Central memory CD8-positive, alpha-beta T cell (primary cell): Measurements from ENCODE around the gene UNG.
A peak's percentile ranks its signal among the peaks of the same experiment; 100 is the strongest.
"Not testable (repeated sequence)": the region's sequence is repeated elsewhere in the genome, so short reads cannot be mapped to it uniquely, and the experiment has no call there.

Experiments used
- ATAC-seq: fragments of 150-1000 bp; cut with Tn5 transposase; replicated peaks from 2 replicates; pipeline ENCODE4 v1.10.0; 2022; ENCODE audit warnings: mild to moderate bottlenecking, moderate FRiP score, moderate number of reproducible peaks; ENCODE audit not compliant: poor library complexity, severe bottlenecking; ENCODE audit errors: extremely low read depth
- DNase-seq, 2 donors: peaks; one replicate each; pipeline ENCODE4 v3.0.0; 2021; ENCODE audit warnings: low spot score in 2 of 2
- H3K27ac Mint-ChIP-seq: one replicate; pipeline ENCODE4 v1.8.0; 2022; ENCODE audit warnings: low read depth, mild to moderate bottlenecking, moderate library complexity, mixed read lengths
- H3K27me3 Mint-ChIP-seq: one replicate; pipeline ENCODE4 v1.8.0; 2022; ENCODE audit warnings: mixed read lengths
- H3K36me3 Mint-ChIP-seq: one replicate; pipeline ENCODE4 v1.8.0; 2022; ENCODE audit warnings: mild to moderate bottlenecking, moderate library complexity, mixed read lengths; ENCODE audit not compliant: insufficient read depth
- H3K4me1 Mint-ChIP-seq: one replicate; pipeline ENCODE4 v1.8.0; 2022; ENCODE audit warnings: mixed read lengths
- H3K4me3 Mint-ChIP-seq: one replicate; pipeline ENCODE4 v1.8.0; 2022; ENCODE audit warnings: mild to moderate bottlenecking, moderate library complexity, mixed read lengths
- H3K9me3 Mint-ChIP-seq: one replicate; pipeline ENCODE4 v1.8.0; 2022; ENCODE audit warnings: mixed read lengths

UNG gene

GRCh38 chr12:109134186-109134917 lies 37.0 kb downstream of the UNG start:
- Mint-ChIP-seq H3K36me3 (peaks cover 5% of the 10 kb centered on the region), H3K9me3 (no peaks in the 10 kb centered on the region), H3K4me1 (no peaks in the 10 kb centered on the region), H3K27ac (no peak overlapping the region), H3K4me3 (no peak overlapping the region), H3K27me3 (peaks cover 13% of the 10 kb centered on the region)
- DNase-seq (no peak), ATAC-seq (no peak)

GRCh38 chr12:109137055-109137454 lies 39.7 kb downstream of the UNG start:
- Mint-ChIP-seq H3K9me3 (no peaks in the 10 kb centered on the region), H3K36me3 (peaks cover 5% of the 10 kb centered on the region)

GRCh38 chr12:109139360-109139759 lies 42.0 kb downstream of the UNG start:
- Mint-ChIP-seq H3K27me3 (peaks cover 22% of the 10 kb centered on the region), H3K36me3 (peaks cover 3% of the 10 kb centered on the region), H3K4me3 (no peak overlapping the region), H3K4me1 (peaks cover 6% of the 10 kb centered on the region), H3K27ac (no peak overlapping the region), H3K9me3 (no peaks in the 10 kb centered on the region)
- ATAC-seq: no peak
- DNase-seq: no peak

More at GRCh38 chr12:109137055-109137454, 39.7 kb downstream of the UNG start:
- Mint-ChIP-seq H3K4me1 (no peaks in the 10 kb centered on the region), H3K27me3 (peaks cover 22% of the 10 kb centered on the region), H3K27ac (no peak overlapping the region), H3K4me3 (no peak overlapping the region)
- DNase-seq (no peak), ATAC-seq (no peak)

DNA sequence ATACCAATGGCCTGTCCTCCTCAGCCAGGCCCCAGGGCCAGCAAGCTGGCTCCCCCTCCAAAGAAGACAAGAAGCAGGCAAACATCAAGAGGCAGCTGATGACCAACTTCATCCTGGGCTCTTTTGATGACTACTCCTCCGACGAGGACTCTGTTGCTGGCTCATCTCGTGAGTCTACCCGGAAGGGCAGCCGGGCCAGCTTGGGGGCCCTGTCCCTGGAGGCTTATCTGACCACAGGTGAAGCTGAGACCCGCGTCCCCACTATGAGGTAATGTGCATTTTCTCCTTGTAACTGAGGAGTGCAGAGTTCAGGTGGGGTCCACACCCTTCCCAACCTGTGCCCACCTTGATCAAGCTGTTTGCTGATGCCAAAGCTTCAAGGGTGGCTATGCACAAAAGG lies 42.4 kb downstream of the UNG start:
- Mint-ChIP-seq H3K27ac (no peak overlapping the region), H3K4me3 (no peak overlapping the region), H3K27me3 (peaks cover 22% of the 10 kb centered on the region), H3K4me1 (peaks cover 6% of the 10 kb centered on the region), H3K9me3 (no peaks in the 10 kb centered on the region), H3K36me3 (peaks cover 3% of the 10 kb centered on the region)
- ATAC-seq: no peak
- DNase-seq: no peak

DNA sequence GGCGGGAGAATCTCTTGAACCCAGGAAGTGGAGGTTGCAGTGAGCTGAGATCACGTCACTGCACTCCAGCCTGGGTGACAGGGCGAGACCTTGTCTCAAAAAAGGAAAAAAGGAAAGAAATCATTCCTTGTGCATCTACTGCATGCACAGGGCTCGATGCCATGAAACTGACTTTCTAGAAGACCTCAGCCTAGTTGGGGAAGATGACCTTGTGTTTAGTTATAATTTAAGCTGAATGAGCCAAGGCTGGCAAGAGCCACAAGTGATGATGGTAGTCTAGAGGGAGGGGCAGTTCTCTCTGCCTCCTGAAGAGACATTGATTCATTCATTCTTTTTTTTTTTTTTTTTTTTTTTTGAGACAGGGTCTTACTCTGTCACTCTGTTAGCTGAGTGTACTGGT lies 43.2 kb downstream of the UNG start:
- no peaks in the 10 kb centered on the region for H3K9me3 Mint-ChIP-seq
- no peak overlapping the region for H3K27ac Mint-ChIP-seq
- peaks cover 6% of the 10 kb centered on the region for H3K4me1 Mint-ChIP-seq
- peaks cover 22% of the 10 kb centered on the region for H3K27me3 Mint-ChIP-seq
- ATAC-seq: no peak
- no peak overlapping the region for H3K4me3 Mint-ChIP-seq
- DNase-seq: no peak
- H3K36me3 Mint-ChIP-seq: peaks cover 2% of the 10 kb centered on the region

DNA sequence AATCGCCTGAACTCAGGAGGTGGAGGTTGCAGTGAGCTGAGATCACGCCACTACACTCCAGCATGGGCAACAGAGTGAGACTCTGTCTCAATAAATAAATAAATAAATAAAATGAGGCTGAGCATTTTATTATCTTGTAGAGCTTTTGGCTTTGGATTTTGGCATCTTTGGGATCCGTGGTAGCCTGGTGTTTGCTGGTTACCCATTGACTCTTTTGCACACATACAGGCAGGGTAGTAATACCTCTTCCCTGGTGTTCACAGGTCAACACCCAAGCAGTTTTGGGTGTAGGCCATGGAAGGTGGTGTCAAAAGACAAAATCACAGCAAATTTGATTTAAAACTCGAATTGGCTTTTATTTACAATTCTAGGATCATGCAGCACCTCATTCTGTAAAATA lies 46.8 kb downstream of the UNG start:
- no peak overlapping the region for H3K4me3 Mint-ChIP-seq
- H3K27me3 Mint-ChIP-seq: peaks cover 10% of the 10 kb centered on the region
- no peaks in the 10 kb centered on the region for H3K9me3 Mint-ChIP-seq
- ATAC-seq (no peak), DNase-seq (no peak)
- peaks cover 2% of the 10 kb centered on the region for H3K36me3 Mint-ChIP-seq
- no peak overlapping the region for H3K27ac Mint-ChIP-seq
- H3K4me1 Mint-ChIP-seq: peaks cover 6% of the 10 kb centered on the region

- H3K4me1 Mint-ChIP-seq, DNase-seq, H3K36me3 Mint-ChIP-seq, H3K4me3 Mint-ChIP-seq, H3K9me3 Mint-ChIP-seq, H3K27ac Mint-ChIP-seq, H3K27me3 Mint-ChIP-seq, ATAC-seq: not testable (repeated sequence)
These were observed 49.7 kb downstream of the UNG start for GRCh38 chr12:109147126-109147525.

DNA sequence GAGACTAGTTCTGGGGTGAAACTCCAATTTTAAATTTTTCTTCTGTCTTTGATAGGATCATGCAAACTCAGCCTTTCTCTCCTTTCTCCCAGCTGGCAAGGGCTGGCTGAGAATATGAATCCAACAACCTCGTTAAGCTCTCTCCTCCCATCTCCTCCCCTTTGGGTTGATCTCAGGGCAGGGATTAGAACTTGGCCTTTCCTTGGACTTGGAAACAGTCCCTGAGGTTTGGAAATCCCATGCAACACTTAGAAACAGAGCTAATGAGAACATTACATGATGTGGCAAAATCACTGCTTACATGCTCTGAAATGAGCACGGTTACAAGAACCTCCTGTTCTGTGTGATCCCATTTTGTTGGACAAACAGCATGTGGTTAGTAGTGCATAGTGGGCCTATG lies 50.6 kb downstream of the UNG start:
- Mint-ChIP-seq H3K9me3 (no peaks in the 10 kb centered on the region), H3K27ac (no peak overlapping the region), H3K4me3 (no peak overlapping the region), H3K27me3 (no peaks in the 10 kb centered on the region), H3K4me1 (peaks cover 1% of the 10 kb centered on the region), H3K36me3 (peaks cover 2% of the 10 kb centered on the region)
- ATAC-seq (no peak), DNase-seq (no peak)

DNA sequence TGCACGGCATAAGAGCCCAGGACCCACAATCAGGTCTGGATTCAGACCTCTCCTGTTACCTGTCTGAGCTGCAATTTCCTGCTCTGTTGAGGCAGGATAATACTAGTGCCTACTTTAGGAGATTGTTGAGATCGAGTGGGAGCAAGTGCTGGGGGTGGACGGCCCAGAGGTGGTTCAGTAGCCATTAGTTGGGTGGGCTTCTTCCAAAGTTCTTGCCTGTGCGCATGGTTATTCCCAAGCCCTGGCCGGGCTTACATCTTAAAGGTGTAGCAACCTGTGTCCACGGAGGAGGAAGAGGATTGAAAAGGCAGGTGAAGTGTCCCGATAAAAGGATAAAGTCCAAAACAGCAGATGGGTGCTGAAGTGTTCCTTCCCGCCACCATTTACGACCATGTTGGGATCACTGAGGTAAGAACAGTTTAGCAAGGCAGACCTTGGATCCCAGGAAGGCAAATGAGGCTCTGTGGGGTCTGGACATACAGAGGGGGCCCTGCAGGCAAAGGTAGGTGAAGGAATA lies 52.8 kb downstream of the UNG start:
- no peaks in the 10 kb centered on the region for H3K9me3 Mint-ChIP-seq
- DNase-seq: no peak
- H3K27me3 Mint-ChIP-seq: no peaks in the 10 kb centered on the region
- H3K4me1 Mint-ChIP-seq: peaks cover 6% of the 10 kb centered on the region
- no peak overlapping the region for H3K4me3 Mint-ChIP-seq
- H3K27ac Mint-ChIP-seq: no peak overlapping the region
- peaks cover 5% of the 10 kb centered on the region for H3K36me3 Mint-ChIP-seq
- no peak for ATAC-seq

DNA sequence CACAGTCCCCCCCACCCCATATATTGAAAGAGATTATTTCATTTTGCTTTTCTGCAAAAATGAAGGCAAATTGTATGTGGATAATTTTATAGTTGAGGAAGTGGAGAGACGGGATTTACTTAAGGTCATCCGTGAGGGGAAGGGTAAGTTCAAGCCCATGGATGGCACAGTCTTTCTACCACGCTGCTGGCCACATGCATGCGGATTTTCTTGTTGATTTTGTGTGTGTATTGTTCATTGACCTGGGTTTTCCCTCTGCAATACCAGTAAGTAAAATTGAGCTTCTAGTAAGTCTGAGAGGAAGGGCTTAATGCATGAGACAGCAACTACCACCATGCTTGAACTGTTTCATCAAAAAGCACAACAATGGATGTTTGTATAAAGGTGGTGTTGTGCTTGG lies 54.1 kb downstream of the UNG start:
- H3K9me3 Mint-ChIP-seq: no peaks in the 10 kb centered on the region
- H3K4me3 Mint-ChIP-seq: no peak overlapping the region
- peaks cover 11% of the 10 kb centered on the region for H3K4me1 Mint-ChIP-seq
- ATAC-seq (no peak), DNase-seq (no peak)
- H3K36me3 Mint-ChIP-seq: peaks cover 5% of the 10 kb centered on the region
- H3K27ac Mint-ChIP-seq: no peak overlapping the region
- no peaks in the 10 kb centered on the region for H3K27me3 Mint-ChIP-seq

- Mint-ChIP-seq H3K27ac (no peak overlapping the region), H3K27me3 (no peaks in the 10 kb centered on the region), H3K4me1 (peaks cover 11% of the 10 kb centered on the region), H3K36me3 (peaks cover 3% of the 10 kb centered on the region), H3K9me3 (no peaks in the 10 kb centered on the region), H3K4me3 (peak overlapping the region; percentile 87)
- DNase-seq: no peak
- ATAC-seq: no peak
These were observed 56.5 kb downstream of the UNG start for GRCh38 chr12:109153821-109154441.

DNA sequence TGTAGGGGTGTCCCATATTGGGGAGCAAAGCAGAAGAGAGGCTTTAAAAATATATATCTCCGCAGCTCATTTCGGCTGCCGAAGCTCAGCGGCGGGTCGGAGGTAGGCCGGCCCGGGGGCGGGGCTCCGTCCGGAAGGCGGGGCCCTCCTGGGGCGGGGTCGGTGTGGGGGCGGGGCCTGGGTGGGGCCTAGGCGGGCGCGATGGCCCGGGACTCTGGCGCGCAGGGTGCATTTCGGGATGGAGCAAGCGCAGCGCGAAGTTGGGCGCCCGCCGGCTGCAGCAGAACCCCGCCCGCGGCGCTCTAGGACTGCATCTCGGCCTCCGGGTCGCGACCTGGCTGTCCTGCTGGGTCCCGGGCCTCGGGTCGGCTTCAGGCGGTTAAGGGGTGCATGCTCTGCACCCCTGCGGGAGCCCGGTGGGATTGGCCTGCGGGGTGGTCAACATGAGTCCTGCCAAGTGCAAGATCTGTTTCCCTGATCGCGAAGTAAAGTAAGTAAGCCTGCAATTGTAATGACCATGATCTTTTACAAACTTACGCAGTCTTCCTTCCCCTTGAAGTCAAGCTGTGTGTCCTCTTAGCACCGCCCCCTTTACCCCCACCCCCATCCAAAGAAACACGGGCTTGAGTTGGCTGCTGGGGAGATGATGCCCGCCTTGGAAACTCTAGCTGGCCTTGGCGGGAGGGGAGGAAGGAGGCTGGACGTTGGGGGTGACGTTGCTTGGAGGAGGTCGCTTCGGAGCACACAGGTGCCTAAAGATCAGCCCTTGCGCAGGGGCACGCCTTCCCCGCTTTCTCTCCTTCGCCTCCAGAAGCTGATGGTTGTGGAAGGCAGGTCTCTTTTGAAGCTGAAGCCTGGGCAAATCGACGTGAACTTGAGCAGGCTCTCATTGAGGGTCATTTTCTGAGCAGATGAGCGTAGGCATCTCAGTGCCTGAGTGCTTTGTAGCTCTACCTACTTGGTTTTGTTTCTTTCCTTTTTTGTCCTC lies 57.3 kb downstream of the UNG start:
- Mint-ChIP-seq H3K9me3 (no peaks in the 10 kb centered on the region), H3K4me3 (peak overlapping the region; percentile 87), H3K27ac (peak overlapping the region; percentile 41), H3K36me3 (peaks cover 3% of the 10 kb centered on the region), H3K27me3 (no peaks in the 10 kb centered on the region), H3K4me1 (peaks cover 11% of the 10 kb centered on the region)
- ATAC-seq: peak; percentile 96
- DNase-seq: peak; percentile 65 to 68
